A673 (cell line): ENCODE results near the gene GNG4.

Source experiments
- CTCF ChIP-seq: fragments of 300-800, 200-600 bp; sonication (generic); conservative IDR thresholded peaks from 2 replicates; pipeline ENCODE4 v1.5.1; 2017; ENCODE audit warnings: low read depth, mild to moderate bottlenecking, antibody characterized with exemption, low read length, moderate library complexity, mixed read lengths
- EZH2 ChIP-seq: fragments of 200-600 bp; sonication (generic); IDR thresholded peaks from 2 replicates; pipeline ENCODE4 v1.6.1; 2017; ENCODE audit warnings: borderline replicate concordance, low read depth, mild to moderate bottlenecking, mixed read lengths, antibody characterized with exemption, low read length; ENCODE audit not compliant: poor library complexity, severe bottlenecking

GRCh38 chr1:235625831-235626230 is 23.8 kb downstream of the GNG4 start:
- TF ChIP-seq CTCF, result no peak
- TF ChIP-seq EZH2, result no peak
